ENCODE results near the gene CLIP3.
A peak's percentile ranks its signal among the peaks of the same experiment; 100 is the strongest.

CLIP3 gene

DNA sequence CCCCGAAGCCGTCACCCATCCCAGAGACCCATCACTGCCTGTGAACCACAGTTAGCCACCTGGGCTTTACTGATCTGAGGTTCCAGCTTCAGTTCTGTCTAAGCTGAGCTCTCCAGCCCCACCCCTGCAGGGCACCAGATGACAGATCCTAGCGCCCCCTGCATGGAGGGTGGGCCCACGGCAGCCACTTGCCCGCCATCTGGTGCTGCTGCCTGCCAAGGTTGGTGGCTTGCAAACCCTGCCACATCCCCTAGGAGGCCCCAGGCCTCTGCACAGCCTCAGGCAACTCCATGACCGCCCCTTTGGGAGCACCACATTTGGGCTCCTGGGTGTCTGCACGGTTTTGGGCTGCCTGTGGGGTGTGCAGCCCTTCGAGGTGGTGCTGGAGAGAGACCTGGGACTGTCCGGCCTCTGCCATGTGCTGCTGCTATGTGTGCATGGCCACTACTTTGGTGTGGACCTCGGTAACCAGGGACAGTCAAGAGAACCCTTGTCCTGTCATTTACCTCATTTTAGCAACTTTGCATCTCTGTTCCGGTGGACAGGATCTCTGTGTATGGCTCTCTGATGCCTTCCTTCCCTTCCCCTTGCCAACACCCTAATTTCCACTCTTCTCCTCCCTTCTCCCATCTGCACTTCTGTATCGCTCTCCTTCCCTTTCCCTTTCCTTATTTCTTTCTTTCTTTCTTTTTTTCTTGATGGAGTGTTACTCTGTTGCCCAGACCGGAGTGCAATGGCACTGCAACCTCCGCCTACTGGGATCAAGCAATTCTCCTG is 55.0 kb downstream of the CLIP3 start:
- DNase-seq: no peak

DNA sequence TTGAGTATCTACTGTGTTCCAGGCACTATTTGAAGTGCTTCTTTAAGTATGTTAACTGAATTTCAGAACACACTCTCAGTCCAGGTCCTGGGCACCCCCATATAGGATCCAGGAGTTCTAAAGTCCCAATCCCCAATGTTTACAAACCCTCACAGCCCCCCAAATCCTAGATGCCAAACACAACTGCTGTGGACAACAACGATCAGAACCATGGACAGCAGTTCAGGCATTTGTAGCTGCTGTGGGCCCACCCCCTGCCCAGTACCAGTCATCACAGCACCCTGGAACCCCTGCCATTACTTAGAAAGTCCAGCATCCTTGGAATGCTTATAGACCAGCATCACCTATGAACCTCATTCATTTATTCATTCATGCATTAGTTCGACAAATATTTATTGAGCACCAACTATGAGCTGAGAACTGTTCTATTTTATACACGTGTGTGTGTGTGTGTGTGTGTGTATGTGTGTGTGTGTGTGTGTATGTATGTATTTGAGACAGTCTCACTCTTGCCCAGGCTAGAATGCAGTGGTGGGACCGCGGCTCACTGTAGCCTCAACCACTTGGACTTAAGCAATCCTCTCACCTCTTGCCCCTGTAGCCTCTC is 57.0 kb downstream of the CLIP3 start:
- peak; percentile 16 for DNase-seq

DNA sequence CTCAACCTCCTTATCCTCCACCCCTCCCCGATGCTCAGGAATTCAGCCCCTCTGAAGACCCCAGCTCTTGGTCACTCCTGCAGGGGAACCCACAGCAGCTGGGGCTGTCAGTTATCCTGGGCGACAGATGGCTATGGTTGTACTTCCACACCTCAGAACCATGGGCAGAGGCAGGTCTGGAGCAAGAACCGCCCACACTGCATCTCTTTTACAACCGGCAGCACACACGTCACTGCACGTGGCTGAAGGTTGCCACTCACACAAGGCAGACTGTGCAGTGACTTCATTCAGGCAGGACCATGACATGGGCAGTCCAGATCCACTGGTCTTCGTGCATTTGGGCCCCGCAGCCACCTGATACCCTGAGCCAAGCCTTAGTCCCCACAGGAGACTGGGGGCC is 59.2 kb downstream of the CLIP3 start:
- DNase-seq: no peak

DNA sequence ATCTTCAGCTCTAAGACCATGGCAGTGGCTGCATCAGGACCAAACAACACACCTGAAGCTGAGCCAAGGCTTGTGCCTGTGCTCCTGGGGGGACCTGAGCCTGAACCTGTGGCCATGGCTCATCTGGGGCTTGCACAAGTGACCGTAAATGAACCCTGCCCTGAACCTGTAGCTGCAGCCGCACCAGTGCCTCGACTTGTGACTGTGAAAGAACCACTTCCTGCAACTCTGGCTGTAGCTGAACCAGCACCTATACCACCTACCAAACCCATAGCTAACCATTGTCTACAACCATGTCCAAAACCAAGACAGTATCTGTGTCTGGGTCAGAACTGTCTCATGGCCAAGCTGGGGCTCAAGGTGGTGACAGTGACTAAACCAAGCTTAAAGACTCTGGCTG is 65.9 kb downstream of the CLIP3 start:
- DNase-seq: no peak

Data from EL (cell line).